Transverse colon (tissue), 4 donors: ENCODE measurements around the gene SNX30.

Experiments used
- CTCF ChIP-seq, 5 experiments: fragments of 200-600 bp in 3 of 5; fragments of 450-650 bp in 2 of 5; sonication (generic) in 3 of 5; IDR thresholded peaks; 1 replicate in 2 of 5; 2 replicates in 3 of 5; pipeline ENCODE4 v1.5.1; 2016 to 2017; ENCODE audit warnings: antibody characterized with exemption in 5 of 5, inconsistent platforms in 3 of 5, mild to moderate bottlenecking in 2 of 5, moderate library complexity in 1 of 5
- EP300 ChIP-seq: sonication (generic); formaldehyde crosslinking; IDR thresholded peaks from one replicate; pipeline ENCODE4 v1.6.1; 2017; ENCODE audit warnings: antibody characterized with exemption, low read depth
- POLR2A ChIP-seq: fragments of 450-650 bp; IDR thresholded peaks from one replicate; pipeline ENCODE4 v1.6.1; 2016; ENCODE audit warnings: antibody characterized with exemption, mild to moderate bottlenecking, moderate library complexity
- POLR2AphosphoS5 ChIP-seq, 3 donors: sonication (generic); formaldehyde crosslinking; IDR thresholded peaks; one replicate each; pipeline ENCODE4 v1.6.1; 2016; ENCODE audit warnings: antibody characterized with exemption in 3 of 3

GRCh38 chr9:112839331-112839730 is 88.8 kb downstream of the SNX30 start:
- TF ChIP-seq CTCF (IDR thresholded peaks at IDR 0.05) (no peak), EP300 (no peak), POLR2A (no peak), POLR2AphosphoS5 (IDR thresholded peaks at IDR 0.05) (no peak)
